ENCODE results near the gene CIDEA.

The CIDEA gene

GRCh38 chr18:12255626-12256026 lies 1.5 kb downstream of the CIDEA start:
- H3K9ac ChIP-seq = no peak overlapping the region
- TF ChIP-seq Cebpa-rat (IDR thresholded peaks at IDR 0.05) = no peak
- H3K4me3 ChIP-seq = no peak overlapping the region
- peaks cover 13% of the 10 kb centered on the region for H3K4me1 ChIP-seq
- H3K9me3 ChIP-seq = peaks cover 18% of the 10 kb centered on the region
- H3K36me3 ChIP-seq = no peaks in the 10 kb centered on the region
- H3K27me3 ChIP-seq = no peaks in the 10 kb centered on the region
- H3K4me2 ChIP-seq = no peak overlapping the region
- H3K27ac ChIP-seq = no peak overlapping the region
- no peaks in the 10 kb centered on the region for H4K20me1 ChIP-seq

- peaks cover 18% of the 10 kb centered on the region for H3K9me3 ChIP-seq
- no peak overlapping the region for H3K9ac ChIP-seq
- no peak overlapping the region for H3K27ac ChIP-seq
- no peaks in the 10 kb centered on the region for H3K27me3 ChIP-seq
- no peak for TF ChIP-seq Cebpa-rat (IDR thresholded peaks at IDR 0.05)
- H3K4me1 ChIP-seq = peaks cover 13% of the 10 kb centered on the region
- H4K20me1 ChIP-seq = no peaks in the 10 kb centered on the region
- no peaks in the 10 kb centered on the region for H3K36me3 ChIP-seq
- no peak overlapping the region for H3K4me3 ChIP-seq
- 0 out of 2 replicates have a peak overlapping the region, but pooled peaks have one; percentile 9 for H3K4me2 ChIP-seq
Measured at GRCh38 chr18:12256951-12257350, 2.8 kb downstream of the CIDEA start.

- H3K9ac ChIP-seq = no peak overlapping the region
- no peak for TF ChIP-seq Cebpa-rat (IDR thresholded peaks at IDR 0.05)
- no peaks in the 10 kb centered on the region for H3K36me3 ChIP-seq
- H3K4me2 ChIP-seq = peak overlapping the region; percentile 9; the same call in 1 of the 2 replicates
- peaks cover 18% of the 10 kb centered on the region for H3K9me3 ChIP-seq
- no peak overlapping the region for H3K27ac ChIP-seq
- H3K27me3 ChIP-seq = no peaks in the 10 kb centered on the region
- H3K4me3 ChIP-seq = no peak overlapping the region
- no peaks in the 10 kb centered on the region for H4K20me1 ChIP-seq
- H3K4me1 ChIP-seq = peaks cover 13% of the 10 kb centered on the region
Measured at GRCh38 chr18:12257996-12258718, 4.0 kb downstream of the CIDEA start.

- Histone ChIP-seq H3K9me3 (peaks cover 9% of the 10 kb centered on the region), H3K27me3 (no peaks in the 10 kb centered on the region), H3K4me1 (peaks cover 13% of the 10 kb centered on the region), H4K20me1 (no peaks in the 10 kb centered on the region), H3K27ac (no peak overlapping the region), H3K4me3 (no peak overlapping the region), H3K9ac (no peak overlapping the region), H3K4me2 (no peak overlapping the region), H3K36me3 (no peaks in the 10 kb centered on the region)
- TF ChIP-seq Cebpa-rat (IDR thresholded peaks at IDR 0.05) = no peak
Measured at GRCh38 chr18:12258719-12259705, 4.9 kb downstream of the CIDEA start.

GRCh38 chr18:12262748-12263147 lies 8.6 kb downstream of the CIDEA start:
- Histone ChIP-seq H3K27ac (no peak overlapping the region), H3K27me3 (no peaks in the 10 kb centered on the region), H4K20me1 (no peaks in the 10 kb centered on the region), H3K4me2 (no peak overlapping the region), H3K36me3 (no peaks in the 10 kb centered on the region), H3K9me3 (no peaks in the 10 kb centered on the region), H3K4me3 (no peak overlapping the region), H3K4me1 (peaks cover 3% of the 10 kb centered on the region), H3K9ac (no peak overlapping the region)
- no peak for TF ChIP-seq Cebpa-rat (IDR thresholded peaks at IDR 0.05)

- no peaks in the 10 kb centered on the region for H3K9me3 ChIP-seq
- H3K4me1 ChIP-seq = peaks cover 4% of the 10 kb centered on the region; the same call in 1 of the 2 replicates
- H3K4me2 ChIP-seq = no peak overlapping the region
- no peak for TF ChIP-seq Cebpa-rat (IDR thresholded peaks at IDR 0.05)
- H3K9ac ChIP-seq = no peak overlapping the region
- H3K27ac ChIP-seq = no peak overlapping the region
- H4K20me1 ChIP-seq = no peaks in the 10 kb centered on the region
- H3K27me3 ChIP-seq = no peaks in the 10 kb centered on the region
- no peaks in the 10 kb centered on the region for H3K36me3 ChIP-seq
- no peak overlapping the region for H3K4me3 ChIP-seq
Measured at GRCh38 chr18:12264864-12265263, 10.7 kb downstream of the CIDEA start.

- TF ChIP-seq Cebpa-rat (IDR thresholded peaks at IDR 0.05) = no peak
- H3K4me1 ChIP-seq = peaks cover 16% of the 10 kb centered on the region
- no peaks in the 10 kb centered on the region for H3K27me3 ChIP-seq
- peak overlapping the region; percentile 67 for H3K4me3 ChIP-seq
- peak overlapping the region; percentile 64 for H3K27ac ChIP-seq
- peak overlapping the region; percentile 73 for H3K9ac ChIP-seq
- no peaks in the 10 kb centered on the region for H4K20me1 ChIP-seq
- H3K36me3 ChIP-seq = no peaks in the 10 kb centered on the region
- H3K9me3 ChIP-seq = no peaks in the 10 kb centered on the region
- peak overlapping the region; percentile 74 for H3K4me2 ChIP-seq
Measured at GRCh38 chr18:12271376-12272235, 17.4 kb downstream of the CIDEA start.

- H3K4me3 ChIP-seq = no peak overlapping the region
Measured at GRCh38 chr18:12274793-12275192, 20.6 kb downstream of the CIDEA start.

More at GRCh38 chr18:12274793-12275192, 20.6 kb downstream of the CIDEA start:
- Histone ChIP-seq H3K4me1 (peaks cover 30% of the 10 kb centered on the region), H4K20me1 (no peaks in the 10 kb centered on the region), H3K36me3 (no peaks in the 10 kb centered on the region), H3K27me3 (no peaks in the 10 kb centered on the region), H3K9ac (no peak overlapping the region), H3K27ac (no peak overlapping the region), H3K9me3 (no peaks in the 10 kb centered on the region), H3K4me2 (peak overlapping the region; percentile 62)
- no peak for TF ChIP-seq Cebpa-rat (IDR thresholded peaks at IDR 0.05)

Data from BLaER1 (cell line).